GM21515 (cell line): ENCODE data around the gene LSM4.

ENCODE experiments used
- ATAC-seq: cut with Tn5 transposase; IDR thresholded peaks from one replicate; pipeline ENCODE4 v1.9.1; 2021; ENCODE audit not compliant: unreplicated experiment

LSM4 gene

DNA sequence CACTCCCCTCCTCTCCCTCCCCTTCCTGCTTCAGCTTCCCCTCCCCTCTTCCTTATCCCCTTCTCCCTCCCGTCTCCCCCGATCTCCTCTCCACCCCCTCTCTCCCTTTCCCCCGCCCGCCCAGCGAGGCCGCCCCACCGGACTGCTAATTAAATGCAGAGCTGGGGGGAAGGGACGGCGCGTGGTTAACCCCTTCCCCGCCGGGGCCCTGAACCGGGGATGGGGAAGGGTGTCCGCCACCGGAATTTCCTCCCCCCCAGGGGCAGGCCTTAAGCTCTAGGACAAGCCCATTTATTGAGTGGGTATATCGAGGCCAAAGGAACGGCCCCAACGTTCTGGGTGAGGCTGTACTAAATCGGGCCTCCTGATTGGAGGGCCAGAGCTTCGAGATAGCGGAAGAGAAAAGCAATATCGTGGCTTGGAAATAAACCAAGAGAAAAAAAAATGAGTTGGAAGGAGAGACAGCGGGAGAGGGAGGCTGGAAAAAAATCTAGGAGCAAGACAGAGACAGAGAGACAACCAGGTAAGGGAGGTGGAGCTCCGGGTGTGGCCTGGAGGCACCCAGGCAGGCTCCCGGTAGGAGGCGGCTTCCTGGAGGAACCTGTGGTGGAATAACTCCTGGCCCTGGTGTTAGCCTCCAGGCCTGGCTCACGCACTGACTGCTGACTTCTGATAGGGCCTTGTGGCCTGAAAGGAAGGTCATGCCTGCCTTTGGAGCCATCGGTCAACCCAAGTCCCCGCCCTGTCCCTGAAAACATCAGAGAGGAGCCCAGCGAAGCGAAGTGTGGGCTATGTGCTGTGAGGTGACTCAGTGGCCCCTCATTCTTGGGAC, 29.9 kb downstream of the LSM4 start:
- ATAC-seq = no peak

DNA sequence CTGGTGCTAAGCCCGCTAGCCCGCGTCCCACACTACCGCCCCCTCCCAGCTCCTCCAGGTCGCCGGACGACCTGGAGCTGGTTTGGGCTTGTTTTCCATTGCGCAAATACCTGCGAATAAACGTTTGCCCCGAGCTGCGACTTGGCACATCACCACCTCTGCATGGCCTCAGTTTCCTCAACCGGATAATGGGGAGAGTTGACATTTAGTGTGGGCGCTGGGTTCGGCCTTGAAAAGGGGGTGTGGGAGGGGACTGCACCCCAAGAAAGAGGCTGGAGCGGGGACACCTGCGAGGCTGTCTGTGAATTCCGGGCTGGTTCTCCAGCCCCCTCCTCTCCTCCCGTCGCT, 30.4 kb downstream of the LSM4 start:
- ATAC-seq = no peak

DNA sequence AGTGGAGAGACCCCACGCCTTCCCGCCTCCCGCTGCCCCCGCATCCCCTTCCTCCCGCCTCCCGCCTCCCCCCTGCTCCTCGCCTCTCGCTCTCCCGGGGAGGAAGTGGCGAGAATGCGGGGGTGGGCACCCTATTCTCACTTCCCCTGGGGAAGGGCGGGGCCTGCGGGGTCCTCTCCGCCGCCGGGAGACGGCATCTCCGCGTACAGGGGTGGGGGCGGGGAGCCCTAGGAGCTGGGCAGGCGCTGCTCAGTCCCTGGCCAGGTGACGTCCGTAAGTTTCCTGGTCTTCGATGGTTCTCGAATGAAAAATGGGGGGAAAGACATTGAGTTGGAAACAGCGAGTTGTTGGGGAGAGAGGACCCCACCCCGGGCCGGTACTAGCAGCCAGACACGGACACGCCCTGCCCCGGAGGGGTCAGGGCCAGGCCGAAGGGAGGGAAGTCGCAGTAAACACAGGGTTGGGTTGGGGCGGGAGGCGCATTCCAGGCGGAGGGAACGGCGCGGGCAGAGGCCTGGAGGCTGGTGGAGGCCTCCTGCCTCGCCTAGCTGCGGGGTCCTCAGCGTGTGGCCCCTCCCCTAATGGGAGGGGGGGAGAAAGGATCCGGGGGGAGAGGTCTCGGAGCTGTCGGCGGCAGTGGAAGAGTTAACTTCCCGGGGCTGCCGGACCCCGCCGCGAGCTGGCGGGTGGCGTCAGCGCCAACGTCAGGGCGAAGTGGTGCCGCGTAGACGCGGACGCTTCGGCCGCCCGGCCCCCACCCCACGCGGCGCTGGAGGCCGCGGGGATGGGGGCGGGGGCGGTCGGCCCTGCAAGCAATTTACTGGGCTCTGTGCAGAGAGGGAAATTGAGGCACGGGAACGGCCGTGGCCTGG, 31.1 kb downstream of the LSM4 start:
- ATAC-seq = peak; percentile 36

DNA sequence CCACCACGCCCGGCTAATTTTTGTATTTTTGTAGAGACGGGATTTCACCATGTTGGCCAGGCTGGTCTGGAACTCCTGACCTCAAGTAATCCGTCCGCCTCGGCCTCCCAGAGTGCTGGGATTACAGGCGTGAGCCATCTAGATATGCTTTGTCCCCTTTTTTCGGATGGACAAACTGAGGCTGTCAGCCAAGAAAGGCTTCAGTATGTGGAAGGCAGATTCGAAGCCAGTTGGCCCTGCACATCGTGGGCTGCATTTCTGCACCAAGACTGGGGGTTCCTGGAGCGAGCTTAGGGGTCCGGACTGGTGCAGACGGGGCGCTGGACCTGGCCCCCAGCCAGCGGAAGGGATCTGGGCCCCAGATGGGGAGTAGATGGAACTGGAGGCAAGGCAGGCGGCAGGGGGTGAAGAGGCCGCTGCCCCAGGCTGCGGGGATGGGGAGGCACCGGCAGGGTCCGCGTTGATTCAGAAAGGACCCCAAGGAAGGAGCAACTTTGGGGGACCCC, 31.8 kb downstream of the LSM4 start:
- ATAC-seq = peak; percentile 20

DNA sequence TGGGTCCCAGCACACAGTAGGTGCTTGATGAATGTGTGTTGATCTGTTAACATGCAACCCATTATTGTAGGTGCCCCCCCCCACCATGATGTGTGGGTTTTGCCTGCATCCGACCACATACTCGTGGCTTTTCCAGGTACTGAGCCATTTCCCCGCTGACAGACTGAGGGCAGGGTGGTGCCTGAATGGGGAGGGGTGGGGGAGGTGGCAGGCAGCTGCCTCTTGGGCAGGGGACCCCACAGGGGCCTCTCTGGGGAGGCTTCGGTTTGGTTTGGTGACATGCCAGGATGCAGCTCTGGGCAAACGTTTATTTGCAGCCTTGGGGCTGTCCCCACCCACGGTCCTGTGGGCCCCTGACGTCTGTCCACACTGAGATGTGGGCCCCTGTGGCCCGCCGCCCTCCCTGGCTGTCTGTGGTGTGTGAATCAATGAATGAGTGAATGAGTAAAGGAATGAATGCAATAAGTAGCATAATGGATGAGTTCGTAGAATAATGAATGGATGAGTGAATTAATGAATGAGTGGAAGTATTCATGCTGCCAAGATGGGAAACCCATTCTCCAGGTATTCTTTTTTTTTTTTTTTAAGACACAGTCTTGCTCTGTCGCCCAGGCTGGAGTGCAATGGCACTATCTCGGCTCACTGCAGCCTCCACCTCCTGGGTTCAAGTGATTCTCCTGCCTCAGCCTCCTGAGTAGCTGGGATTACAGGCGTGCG, 32.4 kb downstream of the LSM4 start:
- no peak for ATAC-seq

DNA sequence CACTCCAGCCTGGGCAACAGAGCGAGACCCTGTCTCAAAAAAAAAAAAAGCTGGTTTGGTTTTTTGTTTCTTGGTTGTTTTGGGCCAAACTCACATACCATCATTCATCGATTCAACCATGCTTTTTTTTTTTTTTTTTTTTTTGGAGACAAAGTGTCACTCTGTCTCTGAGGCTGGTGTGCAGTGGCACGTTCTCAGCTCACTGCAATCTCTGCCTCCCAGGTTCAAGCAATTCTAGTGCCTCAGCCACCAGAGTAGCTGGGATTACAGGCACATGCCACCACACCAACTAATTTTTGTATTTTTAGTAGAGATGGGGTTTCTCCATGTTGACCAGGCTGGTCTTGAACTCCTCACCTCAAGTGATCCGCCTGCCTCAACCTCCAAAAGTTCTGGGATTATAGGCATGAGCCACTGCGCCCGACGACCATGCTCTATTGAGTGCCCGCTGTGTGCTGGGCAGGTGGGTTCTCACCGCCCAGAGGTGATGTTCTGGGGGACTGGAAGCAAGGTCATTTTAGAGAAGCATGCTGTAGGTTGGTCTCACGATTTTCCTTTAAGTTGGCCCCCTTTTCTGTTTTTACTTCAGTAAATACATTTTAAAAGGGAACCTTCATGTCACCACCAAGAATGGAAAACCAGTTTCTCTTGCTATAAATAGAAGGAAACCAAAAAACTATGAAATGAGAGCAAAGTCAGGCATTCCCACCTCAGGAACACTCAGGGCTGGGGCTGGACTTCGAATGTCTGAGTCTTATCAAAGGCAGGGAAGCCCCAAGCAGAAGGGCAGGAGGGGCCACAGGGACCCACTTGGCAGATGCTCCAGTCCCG, 33.2 kb downstream of the LSM4 start:
- no peak for ATAC-seq

DNA sequence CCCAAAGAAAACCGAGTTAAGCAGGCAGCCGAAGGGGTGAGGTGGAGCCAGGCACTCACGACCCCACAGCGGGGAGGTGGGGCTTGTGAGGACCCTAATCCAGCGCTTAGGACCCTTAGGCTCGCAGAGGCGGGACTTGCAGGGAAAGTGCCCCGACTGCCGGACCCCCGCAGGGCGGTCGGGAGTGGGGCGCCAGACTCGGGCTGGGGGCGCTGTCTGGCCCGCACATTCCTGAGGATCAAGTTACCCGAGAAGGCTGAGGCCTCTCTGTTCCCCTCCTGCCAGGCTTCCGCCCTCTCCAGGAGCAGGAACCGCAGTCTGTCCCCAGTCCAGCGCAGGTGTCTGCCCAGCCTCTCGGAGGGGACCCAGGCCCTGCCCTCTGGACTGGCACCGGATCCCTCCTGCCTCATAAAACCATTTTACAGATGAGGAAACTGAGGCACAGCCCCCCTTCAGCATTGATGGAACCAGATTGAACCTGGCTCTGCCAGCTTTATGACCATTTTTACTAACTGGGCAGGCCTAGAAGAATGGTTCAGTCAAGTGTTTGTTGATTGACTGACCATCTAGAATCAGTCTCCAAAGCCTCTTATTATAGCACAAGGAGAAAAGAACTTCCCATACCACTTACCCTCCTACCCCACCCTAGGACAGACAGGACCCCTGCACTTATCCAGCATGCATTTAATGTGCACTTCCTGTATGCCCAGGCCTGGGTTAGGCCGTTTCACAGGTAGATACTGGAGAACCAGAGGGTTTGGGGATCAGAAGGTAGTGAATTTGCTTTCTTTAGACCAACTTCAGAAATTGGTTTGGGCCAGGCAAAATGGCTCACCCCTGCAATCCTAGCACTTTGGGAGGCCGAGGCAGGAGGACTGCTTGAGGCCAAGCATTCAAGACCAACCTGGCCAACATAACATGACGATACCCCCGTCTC, 34.8 kb downstream of the LSM4 start:
- ATAC-seq = no peak

DNA sequence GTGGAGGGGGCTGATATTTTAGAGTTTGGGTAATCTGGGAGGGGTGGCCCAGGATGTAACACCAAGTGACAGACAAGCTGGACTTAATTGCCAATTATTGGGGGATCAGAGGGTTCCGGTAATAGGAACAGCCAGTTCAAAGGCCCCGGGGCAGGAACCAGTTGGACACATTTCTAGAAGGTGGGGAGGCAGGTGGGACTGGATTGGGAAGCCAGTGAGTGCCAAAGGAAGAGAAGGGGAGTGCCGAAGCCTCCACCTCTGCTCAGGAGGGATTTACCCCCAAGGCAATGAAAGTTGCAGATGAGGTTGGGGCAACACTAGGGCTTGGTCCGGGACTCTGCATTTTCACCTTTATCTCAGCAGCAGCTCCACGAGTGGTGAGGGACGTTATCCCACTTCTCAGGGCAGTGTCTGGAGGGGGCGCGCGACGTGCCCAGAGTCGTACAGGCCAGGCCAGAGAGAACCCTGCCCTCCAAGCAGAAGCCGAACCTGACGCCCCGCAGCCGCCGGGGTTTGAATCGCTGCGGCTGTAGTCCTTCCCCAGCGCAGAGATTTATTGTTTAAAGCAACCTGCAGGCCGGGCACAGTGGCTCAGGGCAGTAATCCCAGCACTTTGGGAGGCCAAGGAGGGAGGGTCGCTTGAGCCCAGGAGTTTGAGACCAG, 35.8 kb downstream of the LSM4 start:
- no peak for ATAC-seq

DNA sequence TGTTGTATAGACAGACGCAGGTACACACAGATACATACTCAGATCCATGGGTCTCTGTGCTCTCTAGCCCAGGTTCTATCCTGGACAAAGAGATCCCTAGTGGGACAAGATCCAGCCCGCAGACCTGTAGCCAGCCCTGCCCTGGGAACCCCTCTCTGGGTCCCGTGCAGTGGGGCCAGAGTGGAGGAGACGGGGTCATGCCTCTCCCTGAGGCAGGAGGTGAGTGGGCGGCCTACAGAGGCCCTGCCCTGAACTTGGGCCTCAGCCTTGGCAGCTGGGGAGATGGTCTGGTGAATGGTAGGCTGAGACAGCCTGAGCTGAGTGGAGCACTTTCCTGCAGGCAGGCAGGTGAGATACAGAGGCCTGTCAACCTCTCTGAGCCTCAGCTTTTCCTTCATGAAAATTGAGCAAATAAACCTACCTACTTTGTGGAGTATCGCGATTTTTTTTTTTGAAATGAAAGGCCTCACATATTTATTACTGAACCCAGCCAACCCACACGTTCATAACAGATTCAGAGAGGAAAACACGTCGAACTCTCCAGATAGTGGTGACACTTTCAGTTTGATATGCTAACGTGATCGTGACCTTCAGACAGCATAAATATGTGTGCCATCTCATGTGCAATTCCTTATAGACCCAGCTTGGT, 38.0 kb downstream of the LSM4 start:
- no peak for ATAC-seq

DNA sequence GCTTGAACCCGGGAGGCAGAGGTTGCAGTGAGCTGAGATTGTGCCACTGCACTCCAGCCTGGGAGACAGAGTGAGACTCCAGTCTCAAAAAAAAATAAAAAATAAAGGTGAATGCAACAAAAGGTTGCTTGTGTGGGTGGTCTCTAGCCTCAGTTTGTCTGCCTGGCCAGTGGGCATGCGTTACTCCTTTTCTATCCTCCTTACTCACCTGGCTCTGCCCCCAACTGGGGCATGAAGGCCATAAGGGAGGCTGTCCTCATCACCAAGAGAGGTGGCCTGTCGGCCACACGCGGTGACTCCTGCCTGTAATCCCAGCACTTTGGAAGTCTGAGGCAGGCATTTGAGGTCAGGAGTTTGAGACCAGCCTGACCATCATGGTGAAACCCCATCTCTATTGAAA, 39.5 kb downstream of the LSM4 start:
- no peak for ATAC-seq

DNA sequence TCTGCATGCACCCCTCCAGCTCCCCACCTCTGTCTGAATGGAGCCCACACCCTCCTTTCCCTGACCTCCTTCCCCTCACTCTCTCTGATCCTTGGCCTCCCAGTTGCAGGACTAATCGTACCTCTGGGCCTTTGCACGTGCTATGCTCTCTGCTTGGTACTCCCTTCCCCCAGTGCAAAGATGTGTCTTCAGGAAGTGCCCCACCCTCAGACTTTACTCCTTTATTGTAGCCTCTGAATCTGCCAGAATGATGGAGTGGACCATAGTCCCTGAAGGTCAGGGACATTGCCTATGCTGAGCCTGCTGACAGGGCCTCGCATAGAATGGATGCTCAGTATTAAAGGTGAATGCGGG, 40.1 kb downstream of the LSM4 start:
- no peak for ATAC-seq

DNA sequence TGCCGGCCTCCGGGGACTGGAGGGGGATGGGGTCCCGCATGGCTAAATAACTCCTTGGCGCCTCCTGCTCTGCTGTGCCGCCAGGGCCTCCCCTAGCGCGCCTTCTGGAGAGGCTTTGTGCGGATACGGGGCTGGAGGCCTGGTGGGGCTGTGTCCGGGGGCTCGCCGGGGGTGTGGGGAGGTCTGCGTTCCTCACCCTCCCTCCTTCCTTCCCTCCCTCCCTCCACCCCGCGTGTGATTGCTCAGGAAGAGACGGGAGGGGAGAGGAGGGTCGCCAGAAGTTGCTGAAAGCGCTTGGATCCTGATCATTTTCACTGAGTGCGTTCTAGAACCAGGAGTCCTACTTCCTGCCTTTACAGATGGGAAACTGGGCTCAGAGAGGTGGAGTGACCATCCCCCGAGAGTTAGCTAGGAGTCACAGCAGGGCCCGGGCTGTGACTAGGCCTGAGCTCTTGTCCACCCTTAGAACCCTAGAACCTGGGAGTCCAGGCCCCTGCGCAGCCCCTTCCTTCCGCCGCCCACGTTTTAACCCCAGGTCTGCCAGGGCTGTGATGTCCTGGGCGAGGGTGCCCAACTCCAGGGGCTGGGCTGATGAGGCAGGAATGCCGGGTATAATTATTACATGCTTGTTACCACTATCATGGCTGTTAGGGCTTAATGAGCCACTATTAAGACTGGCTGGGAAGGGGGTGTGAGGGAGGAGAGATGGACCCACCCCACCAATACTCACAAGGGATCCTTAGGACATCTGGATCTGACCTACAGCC, 40.7 kb downstream of the LSM4 start:
- no peak for ATAC-seq

DNA sequence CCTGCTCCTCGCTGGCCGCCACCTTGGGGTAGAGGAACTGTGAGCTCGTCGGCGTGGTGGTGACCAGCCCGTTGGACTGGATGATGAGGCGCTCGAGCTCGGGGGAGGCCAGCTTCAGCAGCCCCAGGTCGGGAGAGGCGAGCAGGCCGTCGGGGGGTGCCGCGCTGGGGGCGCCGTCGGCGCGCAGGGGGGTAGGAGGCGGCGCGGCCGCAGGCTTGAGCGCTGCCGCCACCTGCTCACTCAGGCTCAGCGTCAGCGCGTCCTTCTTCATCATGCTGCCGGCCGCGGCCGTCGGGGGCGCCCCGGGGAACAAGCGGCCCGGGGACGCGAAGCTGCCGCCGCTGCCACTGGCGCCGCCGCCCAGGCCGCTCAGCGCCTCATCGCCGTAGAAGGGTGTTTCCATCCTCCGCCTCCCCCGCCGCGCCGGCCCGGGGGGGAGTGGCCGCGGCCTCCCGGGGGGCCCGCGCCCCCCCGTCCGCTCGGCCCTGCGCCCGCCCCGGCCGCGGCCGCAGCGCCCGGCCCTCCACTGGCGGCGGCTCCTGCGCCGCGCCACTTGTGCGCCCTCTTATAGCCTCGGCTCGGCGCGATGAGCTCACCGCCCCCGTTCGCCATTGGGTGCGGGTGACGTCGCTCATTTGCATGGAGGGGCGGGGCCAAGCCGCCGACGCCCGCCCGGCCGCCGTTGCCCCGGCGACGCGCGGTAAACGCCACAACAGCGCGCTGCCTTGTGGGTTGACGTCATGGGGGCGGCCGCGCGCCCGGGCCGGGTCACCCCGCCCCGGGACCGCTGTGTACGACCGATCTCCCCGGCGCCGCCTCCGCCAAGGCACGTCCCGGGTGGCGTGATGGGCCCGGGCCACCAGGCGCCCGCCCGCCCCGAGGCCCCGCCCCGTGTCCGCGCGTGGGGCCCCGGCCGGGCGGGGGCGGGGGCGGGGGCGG, 41.5 kb downstream of the LSM4 start, which contains the start of gene JUND:
TSS of gene JUND (minus strand) at position 541 of the 939 bp plus-strand sequence. CDS start at position 403, 138 bp downstream.
- peak; percentile 58 for ATAC-seq

DNA sequence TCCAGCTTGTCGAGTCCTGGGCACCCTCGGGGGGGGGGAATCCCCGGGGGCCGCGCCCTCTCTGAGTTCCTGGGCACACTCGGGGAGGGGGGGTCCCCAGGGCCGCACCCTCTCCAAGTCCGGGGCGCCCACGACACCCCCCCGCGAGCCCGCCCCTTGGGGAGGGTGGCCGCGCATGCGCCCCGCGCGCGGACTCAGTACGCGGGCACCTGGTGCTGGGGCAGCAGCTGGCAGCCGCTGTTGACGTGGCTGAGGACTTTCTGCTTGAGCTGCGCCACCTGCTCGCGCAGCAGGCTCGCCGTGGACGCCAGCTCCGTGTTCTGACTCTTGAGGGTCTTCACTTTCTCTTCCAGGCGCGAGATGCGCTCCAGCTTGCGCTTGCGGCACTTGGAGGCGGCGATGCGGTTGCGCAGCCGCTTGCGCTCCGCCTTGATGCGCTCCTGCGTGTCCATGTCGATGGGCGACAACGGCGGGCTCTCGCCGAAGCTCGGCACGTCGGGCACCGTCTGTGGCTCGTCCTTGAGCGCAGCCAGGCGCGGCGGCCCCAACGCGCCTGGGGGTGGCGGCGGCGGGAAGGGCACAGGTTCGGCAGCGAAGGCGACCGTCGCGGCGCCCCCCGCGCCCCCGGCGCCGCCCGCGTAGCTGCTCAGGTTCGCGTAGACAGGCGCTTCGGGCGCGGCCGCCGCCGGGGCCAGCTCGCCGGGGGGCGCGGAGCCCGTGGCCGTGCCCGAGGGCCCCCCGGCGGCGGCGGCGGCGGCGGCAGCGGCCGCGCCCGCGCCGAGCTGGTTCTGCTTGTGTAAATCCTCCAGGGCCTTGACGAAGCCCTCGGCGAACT, 42.4 kb downstream of the LSM4 start:
- ATAC-seq = peak; percentile 14

DNA sequence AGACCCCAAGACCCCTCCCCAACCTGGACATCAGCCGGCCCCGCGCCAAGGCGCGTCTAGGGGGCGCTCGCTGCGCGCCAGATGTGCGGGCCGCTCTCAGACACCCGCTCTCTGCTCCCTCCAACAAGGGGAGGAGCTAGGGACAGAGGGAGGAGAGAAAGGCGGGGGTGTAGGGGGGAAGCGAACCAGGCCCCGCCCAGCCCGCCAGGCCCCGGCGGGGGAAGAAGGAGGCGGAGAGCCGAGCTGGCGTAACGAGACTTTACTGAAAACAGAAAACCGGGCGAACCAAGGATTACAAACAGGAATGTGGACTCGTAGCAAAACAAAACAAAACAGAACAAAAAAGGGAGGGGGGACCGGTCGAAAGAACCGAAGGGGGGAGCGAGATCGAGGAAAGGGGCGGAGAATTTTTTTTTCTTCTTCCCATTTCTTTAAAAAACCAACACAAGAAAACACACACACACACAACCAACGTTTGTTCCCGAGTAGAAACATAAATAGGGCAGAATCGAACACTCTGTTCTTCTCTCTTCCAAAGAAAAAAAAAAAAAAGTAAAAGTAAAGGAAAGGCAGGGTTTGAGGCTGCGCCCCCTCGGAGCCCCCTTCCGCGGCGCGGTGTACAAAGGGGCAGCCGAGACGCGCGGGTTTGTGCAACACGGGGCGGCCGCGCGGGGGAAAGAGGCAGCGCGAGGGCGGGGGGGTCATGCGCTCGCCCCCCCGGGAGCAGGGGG, 43.2 kb downstream of the LSM4 start:
- peak; percentile 32 for ATAC-seq
